ENCODE measurements around the gene SPDEF. TPM values are rescaled to one million over a fixed set of nuclear protein-coding genes. Genes with fewer than 3 reads are reported as not detected.

Gene SPDEF
- total and polyA plus RNA-seq, 2 of the 13 experiments (the other 11 are each of a cell fraction or from before 2014, with no cell fraction given) = not detected

GRCh38 chr6:34497411-34497810 is 58.7 kb downstream of the SPDEF start (continued):
- no peak for TF ChIP-seq ZBTB39 (CRISPR knock-in tag; IDR thresholded peaks at IDR 0.05)
- no peak for TF ChIP-seq MXD3 (CRISPR knock-in tag; IDR thresholded peaks at IDR 0.05)
- TF ChIP-seq SNAPC4 (CRISPR knock-in tag; IDR thresholded peaks at IDR 0.05) = no peak
- TF ChIP-seq POLR2A (IDR thresholded peaks at IDR 0.05; ENCODE audit: insufficient read depth in 1 of 2, low read depth in 2 of 2, low read length in 2 of 2) = no peak

- Histone ChIP-seq H4K20me1 (ENCODE audit: insufficient read depth, low read length) (no peaks in the 10 kb centered on the region), H3K27me3 (ENCODE audit: control insufficient read depth in 1 of 2, insufficient read depth in 2 of 2, low read length in 2 of 2) (peaks cover 1 to 11% of the 10 kb centered on the region in 2 experiments; a peak in 2 of 5 replicates), H3K27ac (ENCODE audit: extremely low read length, insufficient read depth, low read length) (no peak overlapping the region), H2AFZ (ENCODE audit: low read length) (no peak overlapping the region), H3K4me3 (replicated peaks in 1 of 3; ENCODE audit: insufficient read depth in 1 of 3, low read depth in 2 of 3, low read length in 3 of 3) (no peak overlapping the region), H3K4me2 (ENCODE audit: low read depth, low read length) (no peak overlapping the region), H3K9ac (ENCODE audit: insufficient read depth, low read depth, low read length) (no peak overlapping the region), H3K9me3 (ENCODE audit: low read length) (peaks cover 8% of the 10 kb centered on the region; the same call in 1 of the 2 replicates), H3K79me2 (ENCODE audit: insufficient read depth, low read length) (no peaks in the 10 kb centered on the region), H3K36me3 (replicated peaks in 1 of 2; ENCODE audit: control insufficient read depth in 1 of 2, insufficient read depth in 2 of 2, low read length in 2 of 2) (no peaks in the 10 kb centered on the region), H3K4me1 (ENCODE audit: insufficient read depth, low read length) (peaks cover 1% of the 10 kb centered on the region; the same call in 1 of the 2 replicates)
- WGBS (ENCODE audit: low lambda C conversion rate) = 0% methylated on average over 2 of the region's 9 CpGs
- BruUV-seq (replicated peaks) = no TSS peak
- in situ Hi-C loops (cut with HindIII; ENCODE audit: extremely low pct_ligation_motif_present, low pct_unique_long_range_greater_than_20kb) (no loop called here), intact Hi-C loops (cut with micrococcal nuclease; ENCODE audit: unreplicated experiment) (no loop called here)
- ChIA-PET CTCF (ENCODE audit: low intra/inter-chr PET ratio, low total read pairs) (no interaction called here), POLR2A (interaction anchor here (0.7 kb wide), 1 partner anchor 68 kb away, joined by 4 read pairs; no protein-coding TSS in a partner anchor)
- DNase-seq (ENCODE audit: low spot score) (no peak), ATAC-seq (no peak), FAIRE-seq (no peak)
- TF ChIP-seq ZNF619 (CRISPR knock-in tag; IDR thresholded peaks at IDR 0.05) (no peak), ZFP41 (CRISPR knock-in tag; IDR thresholded peaks at IDR 0.05; ENCODE audit: borderline replicate concordance) (no peak), HNF4G (IDR thresholded peaks at IDR 0.05; ENCODE audit: borderline replicate concordance, low read depth, low read length) (no peak), HNF4G (CRISPR knock-in tag; IDR thresholded peaks at IDR 0.05; ENCODE audit: borderline replicate concordance, low read depth) (no peak), EZH2 (conservative IDR thresholded peaks at IDR 0.05; ENCODE audit: low read depth, low read length) (no peak), ZKSCAN8 (CRISPR knock-in tag; IDR thresholded peaks at IDR 0.05; ENCODE audit: borderline replicate concordance) (no peak), STAT6 (CRISPR knock-in tag; IDR thresholded peaks at IDR 0.05; ENCODE audit: borderline replicate concordance) (no peak), ZNF251 (CRISPR knock-in tag; IDR thresholded peaks at IDR 0.05) (no peak), ZNF547 (CRISPR knock-in tag; IDR thresholded peaks at IDR 0.05) (no peak)
Observed at GRCh38 chr6:34496103-34496685, 59.9 kb downstream of the SPDEF start.

All from HepG2 (cell line).